Activated CD4-positive, alpha-beta T cell treated with anti-CD3 and anti-CD28 coated beads for 1 hour (primary cell): ENCODE results near the gene LDLRAP1.

Experiments used
- DNase-seq: peaks from one replicate; pipeline ENCODE4 v3.0.0-alpha.2; 2020

LDLRAP1 gene

DNA sequence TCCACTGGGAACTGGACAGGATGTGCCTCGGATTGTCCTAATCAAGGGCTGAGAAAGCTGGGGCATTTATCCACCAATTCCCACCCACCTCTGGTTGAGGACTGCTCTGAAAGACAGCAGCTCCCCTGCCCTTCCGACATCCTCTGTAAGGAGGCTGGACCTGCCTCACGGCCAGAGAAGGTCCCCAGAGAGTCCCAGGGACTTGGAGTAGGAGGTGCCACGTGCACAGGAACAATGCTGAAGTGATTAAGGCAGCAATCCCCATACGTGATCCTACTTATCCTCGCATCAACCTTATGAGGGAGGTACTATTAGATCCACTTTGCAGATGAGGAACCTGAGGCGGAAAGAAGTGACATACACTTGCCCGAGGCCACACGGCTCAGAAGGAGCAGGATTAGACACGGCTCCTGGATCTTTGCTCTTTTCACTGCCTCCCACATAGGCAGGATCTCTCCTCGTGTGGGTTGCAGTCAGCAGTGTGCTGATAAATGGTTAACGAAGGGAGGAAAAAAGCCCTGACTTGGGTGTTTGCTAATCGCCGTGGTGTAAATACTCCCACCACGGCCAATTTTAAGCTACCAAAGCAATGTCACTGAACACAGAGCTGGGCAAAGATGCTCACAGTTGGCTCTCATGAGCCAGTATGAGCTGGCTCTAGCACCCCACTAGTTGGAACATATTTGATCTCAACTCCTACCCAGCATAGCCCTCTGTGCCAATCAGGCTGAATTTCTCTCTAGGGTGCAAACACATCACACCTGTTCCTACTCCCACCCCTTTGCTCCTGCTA lies 18.6 kb upstream of the LDLRAP1 start:
- no peak for DNase-seq

DNA sequence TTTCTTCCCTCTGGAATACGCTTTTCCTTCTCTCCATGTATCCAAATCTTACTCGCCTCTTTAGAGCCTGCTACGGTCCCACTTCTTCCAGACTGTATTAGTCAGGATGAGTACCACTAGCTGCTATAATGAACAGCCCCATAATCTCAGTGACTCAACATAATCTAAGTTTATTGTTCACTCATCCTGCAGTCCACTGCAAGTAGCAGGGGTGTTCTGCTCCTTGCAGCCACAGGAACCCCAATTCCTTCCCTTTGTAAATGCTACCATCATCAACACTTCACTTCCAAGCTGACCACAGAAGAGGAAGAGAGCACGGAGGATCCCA lies 18.1 kb upstream of the LDLRAP1 start:
- no peak for DNase-seq

DNA sequence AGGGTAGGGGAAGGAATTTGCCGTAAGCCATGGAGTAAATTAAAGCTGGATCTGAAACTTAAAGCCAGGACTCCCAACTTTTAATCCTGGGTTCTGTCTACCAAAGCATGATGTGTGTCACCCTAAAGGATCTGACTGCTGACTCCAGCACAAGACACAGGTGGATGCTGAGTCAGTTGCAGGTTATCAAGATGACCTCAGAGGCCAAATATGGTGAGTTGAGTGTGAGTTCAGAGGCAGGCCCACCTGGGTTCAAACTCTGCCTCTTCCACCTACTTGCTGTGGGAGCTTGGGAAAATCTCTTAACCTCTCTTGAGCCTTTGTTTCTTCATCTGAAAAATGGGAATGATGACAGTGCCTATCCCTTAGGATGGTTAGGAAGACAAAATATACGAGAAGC lies 16.7 kb upstream of the LDLRAP1 start:
- no peak for DNase-seq

- no peak for DNase-seq
Measured at GRCh38 chr1:25527226-25527846, 16.1 kb upstream of the LDLRAP1 start.

GRCh38 chr1:25527946-25528595 lies 15.3 kb upstream of the LDLRAP1 start:
- no peak for DNase-seq

GRCh38 chr1:25528881-25529517 lies 14.4 kb upstream of the LDLRAP1 start:
- no peak for DNase-seq

DNA sequence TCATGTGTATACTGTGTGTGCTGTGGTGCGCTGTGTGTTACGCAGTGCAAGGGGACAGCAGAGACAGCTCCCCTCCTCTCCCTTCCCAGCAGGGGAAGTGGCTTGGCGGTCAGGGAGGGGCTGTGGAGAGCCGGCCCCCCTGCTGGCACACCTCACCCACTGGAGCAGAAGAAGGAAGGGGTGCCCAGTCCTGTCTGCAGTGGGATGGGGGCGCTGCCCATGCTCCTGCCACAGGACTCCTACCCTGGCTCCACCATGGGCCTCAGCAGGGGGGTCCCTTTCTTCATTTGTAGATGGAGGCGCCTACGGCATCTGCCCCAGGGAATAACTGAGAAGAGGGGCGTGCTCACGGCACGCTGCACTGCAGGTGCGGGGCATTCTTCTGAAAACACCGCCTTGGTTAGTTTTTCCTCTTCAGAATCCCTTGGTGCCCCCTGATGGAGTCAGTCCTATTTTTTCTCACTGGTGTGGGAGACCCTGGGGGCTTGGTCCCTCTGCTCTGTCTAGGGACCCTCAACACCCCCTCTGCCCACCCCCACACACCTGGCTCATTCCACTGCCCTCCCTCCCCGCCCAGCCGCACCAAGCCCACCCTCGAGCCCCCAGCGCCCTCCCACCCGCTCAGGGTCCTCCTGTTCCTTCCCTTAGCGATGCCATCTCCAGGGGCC lies 13.8 kb upstream of the LDLRAP1 start:
- no peak for DNase-seq

DNA sequence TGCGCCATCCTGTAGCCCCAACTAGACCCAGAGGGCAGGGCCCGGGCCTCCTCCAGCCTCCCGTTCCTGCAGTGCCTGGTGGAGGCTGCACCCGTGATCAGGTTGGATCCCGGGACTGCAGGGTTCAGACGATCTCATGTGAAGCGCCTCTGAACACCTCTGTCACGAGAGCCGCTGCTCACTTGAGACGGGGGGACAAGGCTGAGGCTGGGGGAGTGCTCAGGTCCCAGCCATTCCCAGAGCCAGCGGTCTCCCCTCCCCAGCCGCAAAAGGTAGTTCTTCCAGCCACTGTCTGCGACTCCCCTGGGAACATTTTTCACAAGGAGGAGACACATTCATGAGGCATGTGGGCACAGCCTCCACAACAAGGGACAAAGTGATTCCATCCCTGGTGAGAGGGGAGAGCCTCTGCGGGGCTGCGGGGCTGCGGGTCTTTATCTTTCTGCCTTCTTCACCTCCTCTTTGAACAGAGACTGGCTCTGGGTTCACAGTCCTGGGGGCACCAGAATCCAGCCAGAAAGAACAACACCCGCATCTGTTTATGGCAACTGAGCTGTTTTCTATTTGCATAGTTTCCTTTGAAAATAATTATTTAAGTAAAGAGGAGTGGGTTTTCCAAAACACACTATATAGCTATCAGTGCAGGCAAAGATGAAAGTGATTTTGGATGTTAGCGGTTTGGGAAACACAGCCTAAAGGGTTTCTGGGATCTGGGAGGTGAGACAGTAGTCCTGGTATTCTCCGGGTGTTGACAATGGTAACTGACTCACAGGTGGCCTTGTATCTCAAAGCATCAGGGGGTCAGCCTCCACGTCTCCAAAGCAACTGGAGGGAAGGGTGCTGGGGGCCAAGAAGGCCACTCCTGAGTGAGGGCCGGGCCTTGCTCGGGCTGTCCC lies 13.0 kb upstream of the LDLRAP1 start:
- DNase-seq: no peak

GRCh38 chr1:25531082-25531461 lies 12.3 kb upstream of the LDLRAP1 start:
- DNase-seq: no peak

- no peak for DNase-seq
Measured at GRCh38 chr1:25532970-25533369, 10.4 kb upstream of the LDLRAP1 start.

GRCh38 chr1:25533775-25534409 lies 9.5 kb upstream of the LDLRAP1 start:
- no peak for DNase-seq

DNA sequence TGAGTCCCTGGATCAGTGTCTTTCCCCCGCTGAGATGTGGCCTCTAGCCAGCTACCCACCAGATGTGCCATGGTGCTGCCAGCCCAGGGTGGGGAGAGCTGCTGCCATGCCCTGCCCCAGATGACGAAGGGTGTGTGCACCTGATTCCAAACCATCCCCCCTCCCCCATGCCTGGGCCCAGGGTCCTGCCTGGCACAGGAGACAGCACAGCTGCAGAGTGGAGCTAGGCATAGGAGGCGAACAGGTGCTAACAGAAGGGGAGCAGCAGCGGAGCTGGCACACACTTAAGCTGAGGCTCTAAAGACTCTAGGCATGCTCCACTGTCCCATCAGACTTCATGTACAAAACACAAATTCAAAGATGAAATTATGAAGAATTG lies 9.0 kb upstream of the LDLRAP1 start:
- no peak for DNase-seq

DNA sequence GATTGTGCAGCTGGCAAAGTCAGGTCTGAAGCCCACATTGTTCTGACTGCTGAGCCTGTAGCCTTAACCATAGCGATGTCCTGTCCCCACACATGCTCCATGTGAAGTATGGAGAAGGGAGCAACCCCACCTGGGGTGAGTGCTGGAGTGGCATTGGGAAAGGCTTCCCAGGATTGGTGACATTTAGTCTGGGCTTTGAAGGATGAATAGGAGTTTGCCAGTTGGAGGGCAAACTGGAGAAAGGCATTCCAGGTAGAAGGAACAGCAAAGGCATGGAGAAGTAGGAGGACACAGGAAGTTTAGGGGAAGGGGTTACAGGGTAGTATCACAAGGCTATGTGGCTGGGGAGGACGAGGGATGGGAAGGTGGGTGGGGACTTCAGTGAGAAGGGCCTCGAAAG lies 7.3 kb upstream of the LDLRAP1 start:
- DNase-seq: no peak

GRCh38 chr1:25537153-25537831 lies 6.1 kb upstream of the LDLRAP1 start:
- DNase-seq: no peak

GRCh38 chr1:25538191-25538767 lies 5.1 kb upstream of the LDLRAP1 start:
- no peak for DNase-seq

- no peak for DNase-seq
Measured at GRCh38 chr1:25540750-25541342, 2.6 kb upstream of the LDLRAP1 start.

GRCh38 chr1:25541425-25541824 lies 2.0 kb upstream of the LDLRAP1 start:
- no peak for DNase-seq

- no peak for DNase-seq
Measured at GRCh38 chr1:25541889-25542658, 1.3 kb upstream of the LDLRAP1 start.

DNA sequence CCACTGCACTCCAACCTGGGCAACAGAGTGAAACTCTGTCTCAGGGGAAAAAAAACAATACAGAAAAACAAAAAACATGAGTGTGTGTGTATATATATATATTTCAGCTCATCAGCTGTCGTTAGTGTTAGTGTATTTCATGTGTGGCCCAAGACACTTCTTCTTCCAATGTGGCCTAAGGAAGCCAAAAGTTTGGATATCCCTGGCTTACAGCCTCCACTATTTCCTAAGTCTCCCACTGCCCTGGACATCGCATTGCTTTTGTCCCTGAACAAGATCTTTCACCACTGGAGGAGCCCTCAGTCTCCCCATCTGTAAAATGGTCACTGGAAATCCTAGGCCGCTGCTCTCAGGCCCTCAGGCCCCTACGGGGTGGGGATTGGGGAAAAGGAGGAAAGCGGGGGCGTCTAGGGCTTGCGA lies 391 bp upstream of the LDLRAP1 start:
- no peak for DNase-seq
